GM18508 (cell line): ENCODE measurements around the gene PRR15L.
"Not testable (repeated sequence)": the region's sequence is repeated elsewhere in the genome, so short reads cannot be mapped to it uniquely, and the experiment has no call there.

Experiments
- ATAC-seq: cut with Tn5 transposase; IDR thresholded peaks from one replicate; pipeline ENCODE4 v1.9.1; 2021; ENCODE audit warnings: moderate number of reproducible peaks; ENCODE audit not compliant: insufficient read depth, unreplicated experiment

Gene PRR15L

DNA sequence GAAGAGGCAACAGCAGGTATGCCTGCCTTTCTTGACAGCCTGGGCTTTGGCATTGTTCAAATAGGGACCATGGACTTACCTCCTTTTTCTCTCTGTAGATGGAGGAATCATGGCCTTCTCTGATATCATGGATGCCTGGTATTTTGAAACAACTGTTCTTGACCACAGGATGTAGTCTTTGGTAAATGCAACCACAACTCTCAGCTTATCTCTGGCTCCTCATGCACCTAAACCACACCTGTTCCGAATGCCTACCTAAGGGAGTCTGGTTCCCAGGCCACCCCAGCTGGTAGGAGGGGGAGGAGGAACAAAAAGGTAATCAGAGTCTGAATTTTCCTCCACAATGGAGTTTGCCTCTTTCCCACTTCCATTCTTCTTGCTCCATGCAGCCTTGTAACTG is 32.0 kb upstream of the PRR15L start:
- no peak for ATAC-seq

- no peak for ATAC-seq
Measured at GRCh38 chr17:47989159-47989558, 31.5 kb upstream of the PRR15L start.

DNA sequence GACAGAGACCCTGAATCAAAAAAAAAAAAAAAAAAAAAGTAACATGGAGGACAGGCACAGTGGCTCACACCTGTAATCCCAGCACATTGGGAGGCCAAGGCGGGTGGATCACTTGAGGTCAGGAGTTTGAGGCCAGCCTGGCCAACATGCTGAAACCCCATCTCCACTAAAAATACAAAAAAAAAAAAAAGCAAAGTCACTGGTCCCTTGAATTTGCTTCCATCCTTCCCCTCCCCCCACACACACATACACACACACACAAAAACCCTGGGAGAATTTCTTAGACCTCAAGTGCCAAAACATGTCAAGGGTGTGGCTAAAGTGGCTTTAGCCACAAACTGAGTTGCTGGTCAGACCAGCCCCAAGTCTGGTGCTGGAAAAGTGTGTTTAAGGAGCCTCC is 30.8 kb upstream of the PRR15L start:
- ATAC-seq: not testable (repeated sequence)

DNA sequence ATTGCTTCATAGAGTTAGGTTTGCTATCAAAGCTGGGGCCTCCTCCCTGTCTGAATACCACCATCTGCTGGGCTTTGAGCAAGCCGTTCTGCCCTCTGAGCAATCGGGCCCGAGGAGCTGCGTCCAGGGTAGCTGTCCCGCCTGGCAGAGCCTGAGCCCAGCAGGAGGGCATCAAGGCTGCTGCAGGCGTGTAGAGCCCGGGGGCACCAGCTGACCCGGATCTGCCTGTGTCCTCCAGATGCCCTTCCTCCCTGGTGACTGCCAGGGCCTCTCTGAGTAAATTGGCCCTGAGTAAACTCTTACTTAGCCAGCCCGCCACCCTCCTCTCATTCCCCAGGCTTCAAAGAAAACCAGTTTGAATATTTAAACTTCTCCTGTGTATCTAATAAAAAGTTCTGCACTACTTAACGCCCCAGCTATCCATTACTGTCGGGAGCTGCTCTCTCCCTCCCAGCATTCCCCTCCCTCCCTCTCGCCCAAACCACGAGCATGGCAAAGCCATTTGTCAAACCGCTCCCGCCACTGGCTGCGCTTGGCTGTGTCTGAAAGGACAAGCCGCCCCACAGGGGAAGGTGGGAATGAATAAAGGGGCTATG is 29.7 kb upstream of the PRR15L start:
- ATAC-seq: no peak

DNA sequence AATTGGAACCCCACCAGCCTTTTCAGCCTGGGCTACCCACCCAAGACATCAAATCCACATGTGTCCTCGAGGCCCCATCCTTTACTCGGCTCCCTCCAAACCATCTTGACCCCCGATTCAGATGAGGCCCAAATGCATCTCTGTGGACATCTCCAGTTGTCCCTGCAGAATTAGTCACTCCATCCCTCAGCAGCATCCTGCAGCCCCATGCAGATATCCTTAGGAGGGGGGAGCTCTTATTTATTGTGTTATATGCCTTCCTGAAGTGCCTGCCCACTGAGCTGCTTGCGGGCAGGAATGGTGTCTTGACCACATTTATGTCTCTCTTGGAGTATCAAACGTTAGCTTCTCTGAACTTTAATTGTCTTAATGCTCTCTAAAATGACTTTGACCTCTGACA is 28.8 kb upstream of the PRR15L start:
- ATAC-seq: no peak

- ATAC-seq: no peak
Measured at GRCh38 chr17:47983492-47984223, 26.0 kb upstream of the PRR15L start.

DNA sequence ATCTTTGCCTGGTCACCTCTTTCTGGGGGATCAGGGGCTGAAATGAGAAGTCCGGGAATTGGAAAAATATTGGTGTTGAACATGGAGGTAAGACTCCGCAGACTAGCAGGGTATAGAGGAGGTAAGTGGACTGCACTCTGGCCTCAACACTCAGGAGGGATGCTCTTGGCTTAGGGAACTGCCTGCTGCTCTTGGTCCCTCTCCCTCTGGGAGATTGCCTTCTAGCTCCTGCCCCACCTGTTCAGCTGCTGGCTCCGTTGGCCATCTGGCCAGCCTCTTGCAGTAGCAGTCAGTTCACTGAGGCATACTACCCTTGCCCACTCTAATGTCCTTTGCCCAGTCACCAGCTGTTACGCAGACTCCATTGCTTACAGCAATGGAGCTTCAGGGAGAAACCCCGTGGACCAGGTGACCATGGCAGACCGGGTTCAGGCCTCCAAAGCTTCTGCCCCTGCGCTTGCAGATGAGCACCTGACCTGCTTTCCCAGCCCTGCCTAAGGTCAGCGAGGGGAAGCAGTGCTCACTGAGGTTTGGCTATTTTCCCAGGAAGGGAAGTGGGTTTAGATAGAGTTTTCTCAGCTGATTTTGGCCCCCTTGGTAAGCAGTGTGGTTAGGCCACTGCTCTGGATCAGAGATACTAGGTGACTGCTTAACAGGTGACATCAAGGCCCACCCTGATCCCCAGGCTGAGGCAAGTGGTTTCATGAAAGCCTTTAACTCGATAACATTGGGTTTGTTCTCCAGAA is 25.1 kb upstream of the PRR15L start:
- no peak for ATAC-seq

DNA sequence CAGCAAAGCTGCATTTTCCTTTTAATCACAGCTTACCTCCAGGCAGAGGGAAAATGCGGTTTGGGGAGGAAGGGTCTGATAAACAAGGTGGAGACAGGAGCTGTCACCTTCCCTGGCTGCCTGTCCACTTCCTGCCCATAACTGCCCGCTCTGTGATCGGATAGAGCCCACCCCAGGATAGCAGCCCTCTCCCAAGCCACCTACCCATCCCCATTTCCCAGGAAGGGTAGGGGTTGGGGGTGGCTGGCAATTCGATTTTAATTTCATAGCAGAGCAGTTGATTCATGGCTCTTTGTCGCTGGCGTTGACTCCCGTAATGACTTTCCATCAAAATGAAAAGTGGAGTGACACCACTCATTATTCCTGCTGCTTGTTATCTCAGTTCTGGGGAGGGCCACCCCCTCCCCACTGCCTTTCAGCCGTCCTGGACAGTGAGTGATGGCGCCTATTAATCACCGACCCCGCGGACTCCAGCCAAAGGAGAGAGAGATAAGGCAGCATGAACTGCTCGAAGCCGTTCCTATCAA is 24.5 kb upstream of the PRR15L start:
- ATAC-seq: no peak

- no peak for ATAC-seq
Measured at GRCh38 chr17:47981462-47981861, 23.8 kb upstream of the PRR15L start.

DNA sequence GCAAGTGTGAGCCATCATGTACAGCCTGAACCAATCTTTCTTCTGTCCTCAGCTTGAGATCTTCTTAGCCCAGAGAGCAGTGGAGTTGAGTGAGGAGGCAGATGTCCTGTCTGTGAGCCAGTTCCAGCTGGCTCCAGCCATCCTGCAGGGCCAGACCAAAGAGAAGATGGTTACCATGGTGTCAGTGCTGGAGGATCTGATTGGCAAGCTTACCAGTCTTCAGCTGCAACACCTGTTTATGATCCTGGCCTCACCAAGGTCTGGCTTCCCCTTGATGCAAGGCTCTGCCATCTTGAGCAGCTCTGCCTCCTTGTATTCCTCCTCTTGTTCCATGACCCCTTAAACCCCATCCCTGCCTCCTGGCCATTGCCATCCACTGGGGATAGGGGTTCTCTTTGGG is 22.9 kb upstream of the PRR15L start:
- no peak for ATAC-seq

- no peak for ATAC-seq
Measured at GRCh38 chr17:47978324-47978723, 20.6 kb upstream of the PRR15L start.

- no peak for ATAC-seq
Measured at GRCh38 chr17:47975823-47976205, 18.1 kb upstream of the PRR15L start.

DNA sequence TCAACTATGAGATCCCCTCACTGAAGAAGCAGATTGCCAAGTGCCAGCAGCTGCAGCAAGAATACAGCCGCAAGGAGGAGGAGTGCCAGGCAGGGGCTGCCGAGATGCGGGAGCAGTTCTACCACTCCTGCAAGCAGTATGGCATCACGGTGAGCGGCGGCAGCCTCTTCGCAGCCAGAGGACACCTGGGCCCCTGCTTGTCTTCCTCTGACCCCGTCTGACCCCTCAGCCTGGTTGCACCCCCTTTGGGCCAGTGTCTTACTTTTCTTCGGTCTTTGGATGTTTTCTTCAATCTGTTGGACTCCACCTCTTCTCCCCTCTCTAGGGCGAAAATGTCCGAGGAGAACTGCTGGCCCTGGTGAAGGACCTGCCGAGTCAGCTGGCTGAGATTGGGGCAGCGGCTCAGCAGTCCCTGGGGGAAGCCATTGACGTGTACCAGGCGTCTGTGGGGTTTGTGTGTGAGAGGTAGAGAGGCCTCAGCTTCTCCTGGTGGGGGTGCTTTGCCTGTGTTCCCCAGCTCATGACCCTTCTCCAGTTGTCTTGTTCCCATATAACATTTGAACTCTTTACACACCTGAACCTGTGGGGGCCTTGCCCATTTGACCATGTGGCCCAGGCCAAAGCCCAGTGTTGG is 17.6 kb upstream of the PRR15L start:
- no peak for ATAC-seq

- ATAC-seq: no peak
Measured at GRCh38 chr17:47973541-47973940, 15.9 kb upstream of the PRR15L start.

DNA sequence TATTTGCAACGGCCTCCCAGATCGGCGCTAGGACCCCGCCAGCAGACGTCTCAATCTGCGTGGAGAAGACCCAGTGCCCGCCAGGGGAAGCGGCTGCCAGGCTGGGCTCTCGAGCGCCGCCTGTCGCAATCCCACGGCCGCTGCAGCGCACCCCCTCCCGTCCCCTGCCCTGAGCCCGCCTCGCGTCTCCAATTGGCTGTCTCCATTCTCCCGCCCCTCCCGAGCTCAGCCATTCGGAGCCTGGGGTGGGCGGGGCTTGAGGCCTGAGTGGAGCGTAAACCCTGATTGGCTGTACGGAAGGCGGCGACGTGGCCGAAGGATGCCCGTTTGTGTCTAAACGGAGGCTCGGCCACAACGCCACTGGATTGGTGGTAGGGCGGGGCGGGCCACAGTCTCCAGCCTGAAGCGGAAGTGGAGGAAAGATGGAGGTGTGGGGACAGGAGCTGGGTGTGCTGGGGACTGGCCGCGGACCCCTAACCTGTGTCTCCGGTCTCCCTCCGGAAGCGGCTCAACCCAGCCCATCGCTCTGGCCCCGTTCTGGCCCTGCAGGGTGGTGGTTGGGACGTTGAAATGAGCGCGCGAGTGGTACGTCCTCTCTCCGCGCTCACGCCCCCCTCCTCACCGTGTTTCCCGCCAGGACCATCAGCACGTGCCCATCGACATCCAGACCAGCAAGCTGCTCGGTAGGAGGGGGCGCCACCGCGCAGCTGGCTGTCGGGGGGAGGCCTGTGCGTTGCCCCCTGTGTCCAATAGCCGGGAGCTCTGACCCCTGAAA is 13.2 kb upstream of the PRR15L start, which contains the start of gene CDK5RAP3:
TSS of gene CDK5RAP3 (plus strand) at position 389 of the 775 bp plus-strand sequence. CDS start at position 423, 34 bp downstream.
- ATAC-seq: peak; percentile 85

- ATAC-seq: no peak
Measured at GRCh38 chr17:47969930-47970724, 12.4 kb upstream of the PRR15L start.

DNA sequence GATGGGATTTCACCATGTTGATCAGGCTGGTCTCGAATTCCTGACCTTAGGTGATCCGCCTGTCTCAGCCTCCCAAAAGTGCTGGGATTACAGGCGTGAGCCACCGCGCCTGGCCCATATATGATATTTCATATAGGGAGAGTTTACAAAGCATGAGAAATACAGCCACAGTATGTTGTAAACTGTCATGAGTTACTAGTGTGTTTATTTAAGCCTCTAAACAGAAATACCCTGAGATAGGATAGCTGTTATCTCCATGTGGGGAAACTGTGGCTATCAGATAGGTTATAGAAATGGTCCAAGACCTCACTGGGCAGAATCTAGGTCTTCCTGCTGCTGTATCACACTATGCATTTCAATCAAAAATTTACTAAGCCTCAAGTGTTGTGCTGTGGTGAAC is 11.2 kb upstream of the PRR15L start:
- ATAC-seq: no peak

- no peak for ATAC-seq
Measured at GRCh38 chr17:47967607-47968252, 10.0 kb upstream of the PRR15L start.

DNA sequence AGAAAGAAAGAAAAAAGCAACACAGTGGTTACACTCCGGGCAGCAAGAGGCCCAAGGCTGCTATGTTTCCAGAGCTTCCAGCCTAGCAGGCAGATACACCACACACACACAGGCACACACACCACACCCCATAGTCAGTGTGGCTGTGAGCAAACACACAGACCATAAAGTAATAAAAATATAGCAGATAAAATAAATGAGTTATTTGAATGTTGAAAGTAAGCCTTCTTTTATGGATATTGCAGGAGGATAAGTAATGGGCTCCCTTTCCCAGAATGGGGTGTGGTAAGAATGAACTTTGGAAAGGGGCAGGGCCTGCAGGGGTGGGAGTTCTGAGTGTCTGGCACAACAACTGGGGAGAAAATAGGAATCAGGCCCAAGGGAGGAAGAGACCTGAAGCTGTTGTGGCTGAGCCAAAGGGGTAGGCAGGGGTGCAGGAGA is 8.4 kb upstream of the PRR15L start:
- ATAC-seq: no peak
